Measurements from ENCODE around the gene NUDT21.
A peak's percentile ranks its signal among the peaks of the same experiment; 100 is the strongest.

NUDT21 gene

DNA sequence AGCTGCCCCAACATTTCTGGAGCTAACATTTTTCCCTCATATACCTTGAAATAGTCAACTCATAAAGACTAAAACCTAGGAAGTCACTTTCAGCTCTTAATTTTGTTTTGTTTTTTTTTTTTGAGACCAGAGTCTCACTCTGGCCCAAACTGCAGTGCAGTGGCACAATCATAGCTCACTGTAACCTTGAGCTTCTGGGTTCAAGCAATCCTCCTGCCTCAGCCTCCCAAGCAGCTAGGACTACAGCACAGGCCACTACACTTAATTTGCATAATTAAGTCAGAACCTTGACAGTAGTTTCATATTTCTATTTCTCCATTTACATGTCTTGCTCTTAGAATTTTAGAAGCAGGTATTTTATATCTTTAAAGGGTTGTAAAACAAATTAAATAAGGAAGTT, 30.5 kb downstream of the NUDT21 start:
- H3K4me2 ChIP-seq (ENCODE audit: low read length): peak overlapping the region; percentile 70
- 0 out of 2 replicates have a peak, but pooled peaks cover 3% of the 10 kb centered on the region for H4K20me1 ChIP-seq (ENCODE audit: control insufficient read depth, insufficient read depth, low read depth, low read length)
- TF ChIP-seq, protein P1, sequence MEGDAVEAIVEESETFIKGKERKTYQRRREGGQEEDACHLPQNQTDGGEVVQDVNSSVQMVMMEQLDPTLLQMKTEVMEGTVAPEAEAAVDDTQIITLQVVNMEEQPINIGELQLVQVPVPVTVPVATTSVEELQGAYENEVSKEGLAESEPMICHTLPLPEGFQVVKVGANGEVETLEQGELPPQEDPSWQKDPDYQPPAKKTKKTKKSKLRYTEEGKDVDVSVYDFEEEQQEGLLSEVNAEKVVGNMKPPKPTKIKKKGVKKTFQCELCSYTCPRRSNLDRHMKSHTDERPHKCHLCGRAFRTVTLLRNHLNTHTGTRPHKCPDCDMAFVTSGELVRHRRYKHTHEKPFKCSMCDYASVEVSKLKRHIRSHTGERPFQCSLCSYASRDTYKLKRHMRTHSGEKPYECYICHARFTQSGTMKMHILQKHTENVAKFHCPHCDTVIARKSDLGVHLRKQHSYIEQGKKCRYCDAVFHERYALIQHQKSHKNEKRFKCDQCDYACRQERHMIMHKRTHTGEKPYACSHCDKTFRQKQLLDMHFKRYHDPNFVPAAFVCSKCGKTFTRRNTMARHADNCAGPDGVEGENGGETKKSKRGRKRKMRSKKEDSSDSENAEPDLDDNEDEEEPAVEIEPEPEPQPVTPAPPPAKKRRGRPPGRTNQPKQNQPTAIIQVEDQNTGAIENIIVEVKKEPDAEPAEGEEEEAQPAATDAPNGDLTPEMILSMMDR (IDR thresholded peaks at IDR 0.05; ENCODE audit: low read depth, low read length, poor library complexity, severe bottlenecking): no peak
- TF ChIP-seq EZH2phosphoT487 (IDR thresholded peaks at IDR 0.05; ENCODE audit: borderline replicate concordance, low read length): no peak

DNA sequence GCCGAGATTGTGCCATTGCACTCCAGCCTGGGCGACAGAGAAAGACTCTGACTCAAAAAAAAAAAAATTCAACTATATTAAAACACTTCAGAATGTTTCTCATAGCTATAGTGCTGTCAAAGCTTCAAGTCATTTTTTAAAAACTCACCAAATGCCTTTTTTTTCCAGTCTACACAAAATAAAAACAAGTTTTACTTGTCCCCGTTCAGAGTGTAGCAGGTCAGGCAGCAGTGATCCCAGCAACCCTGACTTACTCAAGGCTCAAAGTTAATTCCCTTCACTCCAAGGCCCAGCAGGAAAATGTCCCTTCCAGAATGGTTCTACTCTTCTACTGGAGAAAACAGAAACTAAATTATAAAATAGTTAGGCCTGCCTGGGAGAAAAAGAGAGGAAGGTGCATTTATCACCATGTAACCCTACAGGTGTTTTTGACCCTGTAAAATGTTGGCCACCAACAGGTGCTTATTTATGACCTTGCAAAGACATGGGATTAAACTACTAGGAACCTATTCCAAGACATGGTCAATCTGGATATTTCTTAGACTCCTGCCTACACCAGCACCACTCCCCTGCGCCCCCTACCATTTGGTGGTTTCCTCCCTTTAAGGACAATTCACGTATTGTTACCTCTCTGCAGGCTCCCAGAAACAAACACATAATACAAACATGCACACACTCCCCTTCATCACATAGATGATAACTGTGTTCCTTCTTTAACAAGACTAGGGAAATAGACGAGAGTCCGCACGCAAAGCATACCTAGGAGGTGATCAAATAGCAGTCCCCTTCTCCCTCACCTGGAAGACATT, 31.2 kb downstream of the NUDT21 start:
- Histone ChIP-seq H3K9me3 (ENCODE audit: control insufficient read depth, insufficient read depth, low read length) (no peaks in the 10 kb centered on the region), H3K4me1 (ENCODE audit: control insufficient read depth, low read length) (peaks cover 83% of the 10 kb centered on the region), H3F3A (ENCODE audit: control insufficient read depth, insufficient read depth) (peaks cover 47% of the 10 kb centered on the region), H4K20me1 (ENCODE audit: control insufficient read depth, insufficient read depth, low read depth, low read length) (0 out of 2 replicates have a peak, but pooled peaks cover 3% of the 10 kb centered on the region), H3K4me2 (ENCODE audit: low read length) (peak overlapping the region; percentile 70), H3K79me2 (ENCODE audit: control insufficient read depth, low read length) (peaks cover 92% of the 10 kb centered on the region), H3K27ac (ENCODE audit: low read depth, low read length) (peak overlapping the region; percentile 97), H3K36me3 (ENCODE audit: control insufficient read depth, low read length) (peaks cover 60% of the 10 kb centered on the region), H3K9me2 (replicated peaks; ENCODE audit: control insufficient read depth, low read length) (no peaks in the 10 kb centered on the region), H3K4me3 (ENCODE audit: low read length) (peak overlapping the region; percentile 68), H3K27me3 (ENCODE audit: control insufficient read depth, low read length) (no peaks in the 10 kb centered on the region)
- TF ChIP-seq EZH2phosphoT487 (IDR thresholded peaks at IDR 0.05; ENCODE audit: borderline replicate concordance, low read length): no peak
- TF ChIP-seq, protein P1 (IDR thresholded peaks at IDR 0.05; ENCODE audit: low read depth, low read length, poor library complexity, severe bottlenecking): peak; percentile 46

More for the DNA sequence above, 30.5 kb downstream of the NUDT21 start:
- no peaks in the 10 kb centered on the region for H3K9me3 ChIP-seq (ENCODE audit: control insufficient read depth, insufficient read depth, low read length)
- H3K79me2 ChIP-seq (ENCODE audit: control insufficient read depth, low read length): peaks cover 88% of the 10 kb centered on the region
- peaks cover 77% of the 10 kb centered on the region for H3K4me1 ChIP-seq (ENCODE audit: control insufficient read depth, low read length)
- H3K4me3 ChIP-seq (ENCODE audit: low read length): peak overlapping the region; percentile 68
- H3K36me3 ChIP-seq (ENCODE audit: control insufficient read depth, low read length): peaks cover 54% of the 10 kb centered on the region
- H3F3A ChIP-seq (ENCODE audit: control insufficient read depth, insufficient read depth): peaks cover 47% of the 10 kb centered on the region
- H3K9me2 ChIP-seq (replicated peaks; ENCODE audit: control insufficient read depth, low read length): no peaks in the 10 kb centered on the region
- peak overlapping the region; percentile 97 for H3K27ac ChIP-seq (ENCODE audit: low read depth, low read length)
- H3K27me3 ChIP-seq (ENCODE audit: control insufficient read depth, low read length): no peaks in the 10 kb centered on the region

DNA sequence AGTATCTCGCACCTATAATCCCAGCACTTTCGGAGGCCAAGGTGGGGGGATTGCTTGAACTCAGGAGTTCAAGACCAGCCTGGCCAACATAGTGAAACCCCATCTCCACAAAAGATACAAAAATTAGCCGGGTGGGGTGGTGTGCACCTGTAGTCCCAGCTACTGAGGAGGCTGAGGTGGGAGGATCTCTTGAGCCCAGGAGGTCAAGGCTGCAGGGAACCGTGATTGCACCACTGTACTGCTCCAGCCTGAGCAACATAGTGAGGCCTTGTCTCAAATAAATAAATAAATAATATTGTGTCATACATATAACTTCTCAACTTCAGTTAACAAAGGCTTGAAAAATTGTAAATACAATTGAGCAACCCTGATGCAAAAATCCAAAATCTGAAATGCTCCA, 34.0 kb downstream of the NUDT21 start:
- TF ChIP-seq EZH2phosphoT487 (IDR thresholded peaks at IDR 0.05; ENCODE audit: borderline replicate concordance, low read length): no peak
- TF ChIP-seq, protein P1 (IDR thresholded peaks at IDR 0.05; ENCODE audit: low read depth, low read length, poor library complexity, severe bottlenecking): no peak
- peaks cover 7% of the 10 kb centered on the region; the same call in 1 of the 2 replicates for H4K20me1 ChIP-seq (ENCODE audit: control insufficient read depth, insufficient read depth, low read depth, low read length)

More for the DNA sequence above, 34.0 kb downstream of the NUDT21 start:
- peak overlapping the region; percentile 34 for H3K4me3 ChIP-seq (ENCODE audit: low read length)
- H3K4me2 ChIP-seq (ENCODE audit: low read length): peak overlapping the region; percentile 59
- no peaks in the 10 kb centered on the region for H3K27me3 ChIP-seq (ENCODE audit: control insufficient read depth, low read length)
- peaks cover 77% of the 10 kb centered on the region for H3K4me1 ChIP-seq (ENCODE audit: control insufficient read depth, low read length)
- H3K79me2 ChIP-seq (ENCODE audit: control insufficient read depth, low read length): peaks cover 92% of the 10 kb centered on the region
- no peaks in the 10 kb centered on the region for H3K9me2 ChIP-seq (replicated peaks; ENCODE audit: control insufficient read depth, low read length)
- peak overlapping the region; percentile 44 for H3K27ac ChIP-seq (ENCODE audit: low read depth, low read length)
- H3K9me3 ChIP-seq (ENCODE audit: control insufficient read depth, insufficient read depth, low read length): no peaks in the 10 kb centered on the region
- peaks cover 26% of the 10 kb centered on the region for H3F3A ChIP-seq (ENCODE audit: control insufficient read depth, insufficient read depth)
- peaks cover 66% of the 10 kb centered on the region for H3K36me3 ChIP-seq (ENCODE audit: control insufficient read depth, low read length)

All from DOHH2 (cell line).